Stimulated activated CD8-positive, alpha-beta memory T cell treated with anti-CD3 and anti-CD28 coated beads, Interleukin-4, amount 100 ng/mL, for 4 hours (primary cell): ENCODE measurements around the gene ISL2.

Experiments
- DNase-seq, 2 donors: peaks; one replicate each; pipeline ENCODE4 v3.0.0-alpha.2; 2020; ENCODE audit warnings: low read depth in 2 of 2, low spot score in 1 of 2

Gene ISL2

DNA sequence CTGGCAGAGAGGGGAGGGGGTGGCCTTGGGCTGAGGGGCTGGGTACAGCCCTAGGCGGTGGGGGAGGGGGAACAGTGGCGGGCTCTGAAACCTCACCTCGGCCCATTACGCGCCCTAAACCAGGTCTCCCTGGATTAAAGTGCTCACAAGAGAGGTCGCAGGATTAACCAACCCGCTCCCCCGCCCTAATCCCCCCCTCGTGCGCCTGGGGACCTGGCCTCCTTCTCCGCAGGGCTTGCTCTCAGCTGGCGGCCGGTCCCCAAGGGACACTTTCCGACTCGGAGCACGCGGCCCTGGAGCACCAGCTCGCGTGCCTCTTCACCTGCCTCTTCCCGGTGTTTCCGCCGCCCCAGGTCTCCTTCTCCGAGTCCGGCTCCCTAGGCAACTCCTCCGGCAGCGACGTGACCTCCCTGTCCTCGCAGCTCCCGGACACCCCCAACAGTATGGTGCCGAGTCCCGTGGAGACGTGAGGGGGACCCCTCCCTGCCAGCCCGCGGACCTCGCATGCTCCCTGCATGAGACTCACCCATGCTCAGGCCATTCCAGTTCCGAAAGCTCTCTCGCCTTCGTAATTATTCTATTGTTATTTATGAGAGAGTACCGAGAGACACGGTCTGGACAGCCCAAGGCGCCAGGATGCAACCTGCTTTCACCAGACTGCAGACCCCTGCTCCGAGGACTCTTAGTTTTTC, 4.9 kb downstream of the ISL2 start:
- DNase-seq = no peak

DNA sequence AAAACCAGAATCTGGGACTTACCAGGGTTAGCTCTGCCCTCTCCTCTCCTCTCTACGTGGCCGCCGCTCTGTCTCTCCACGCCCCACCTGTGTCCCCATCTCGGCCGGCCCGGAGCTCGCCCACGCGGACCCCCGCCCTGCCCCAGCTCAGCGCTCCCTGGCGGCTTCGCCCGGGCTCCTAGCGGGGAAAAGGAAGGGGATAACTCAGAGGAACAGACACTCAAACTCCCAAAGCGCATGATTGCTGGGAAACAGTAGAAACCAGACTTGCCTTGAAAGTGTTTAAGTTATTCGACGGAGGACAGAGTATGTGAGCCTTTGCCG, 5.4 kb downstream of the ISL2 start:
- no peak for DNase-seq

DNA sequence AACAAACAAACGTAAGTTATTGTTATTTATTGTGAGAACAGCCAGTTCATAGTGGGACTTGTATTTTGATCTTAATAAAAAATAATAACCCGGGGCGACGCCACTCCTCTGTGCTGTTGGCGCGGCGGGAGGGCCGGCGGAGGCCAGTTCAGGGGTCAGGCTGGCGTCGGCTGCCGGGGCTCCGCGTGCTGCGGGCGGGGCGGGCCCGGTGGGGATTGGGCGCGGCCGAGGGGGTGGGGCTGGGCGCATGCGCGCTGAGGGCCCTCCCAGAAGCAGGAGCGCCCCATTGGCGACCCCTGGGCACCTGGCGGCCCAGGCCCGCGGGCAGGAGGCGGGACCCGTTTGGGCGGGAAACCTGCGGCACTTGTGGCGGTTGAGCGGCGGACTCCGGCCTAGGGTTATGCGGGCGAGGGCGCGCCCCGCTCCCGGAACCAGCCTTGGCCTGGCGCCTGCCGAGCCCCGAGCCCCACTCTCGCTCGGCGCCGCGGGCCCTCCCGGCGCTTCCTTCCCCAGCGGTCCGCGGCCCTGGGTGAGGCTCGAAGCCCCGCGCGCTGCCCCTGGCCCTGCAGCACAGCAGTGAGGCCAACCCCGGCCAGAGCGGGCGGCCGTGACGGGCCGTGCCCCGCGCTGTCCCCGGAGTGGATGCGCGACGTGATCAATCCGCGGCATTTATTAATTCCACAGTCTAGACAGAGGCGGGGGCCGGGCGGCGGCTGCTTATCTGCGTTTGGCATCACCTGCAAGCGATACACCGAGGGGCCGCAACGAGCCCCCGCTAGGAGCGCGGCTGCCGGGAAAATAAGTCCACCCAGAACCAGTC, 6.0 kb downstream of the ISL2 start:
- DNase-seq = no peak

DNA sequence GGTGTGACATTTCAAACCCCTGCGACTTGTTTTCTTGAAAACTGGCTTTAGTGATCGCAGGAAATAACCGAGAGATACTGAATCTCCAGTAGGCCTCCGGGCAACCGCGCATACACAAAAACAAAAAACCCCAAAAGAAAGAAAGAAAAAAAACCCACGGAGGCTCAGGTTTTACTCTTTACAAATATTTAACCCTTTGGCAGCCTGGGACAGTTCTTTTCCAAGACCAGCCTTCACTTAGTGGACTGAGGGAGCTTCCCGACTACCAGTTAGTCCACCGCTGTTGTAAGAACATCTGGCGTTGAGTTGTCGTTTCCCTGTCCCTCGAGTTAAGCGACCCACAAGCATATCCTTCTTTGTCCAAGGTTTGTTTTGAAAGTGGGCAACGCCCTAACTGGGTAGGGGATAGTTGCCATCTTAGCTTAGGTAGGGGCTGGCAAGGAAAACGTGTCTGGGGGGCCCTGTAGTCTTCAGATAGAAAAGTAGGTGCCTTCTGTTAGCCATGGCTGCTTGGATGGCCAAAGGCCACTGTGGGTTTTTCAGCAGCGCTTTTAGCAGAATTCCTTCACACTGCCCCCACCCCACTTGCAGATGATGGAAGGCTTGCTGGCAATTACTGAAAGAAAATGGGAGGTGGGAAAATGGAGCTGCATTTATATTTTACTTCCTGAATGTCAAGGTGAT, 6.9 kb downstream of the ISL2 start:
- no peak for DNase-seq

DNA sequence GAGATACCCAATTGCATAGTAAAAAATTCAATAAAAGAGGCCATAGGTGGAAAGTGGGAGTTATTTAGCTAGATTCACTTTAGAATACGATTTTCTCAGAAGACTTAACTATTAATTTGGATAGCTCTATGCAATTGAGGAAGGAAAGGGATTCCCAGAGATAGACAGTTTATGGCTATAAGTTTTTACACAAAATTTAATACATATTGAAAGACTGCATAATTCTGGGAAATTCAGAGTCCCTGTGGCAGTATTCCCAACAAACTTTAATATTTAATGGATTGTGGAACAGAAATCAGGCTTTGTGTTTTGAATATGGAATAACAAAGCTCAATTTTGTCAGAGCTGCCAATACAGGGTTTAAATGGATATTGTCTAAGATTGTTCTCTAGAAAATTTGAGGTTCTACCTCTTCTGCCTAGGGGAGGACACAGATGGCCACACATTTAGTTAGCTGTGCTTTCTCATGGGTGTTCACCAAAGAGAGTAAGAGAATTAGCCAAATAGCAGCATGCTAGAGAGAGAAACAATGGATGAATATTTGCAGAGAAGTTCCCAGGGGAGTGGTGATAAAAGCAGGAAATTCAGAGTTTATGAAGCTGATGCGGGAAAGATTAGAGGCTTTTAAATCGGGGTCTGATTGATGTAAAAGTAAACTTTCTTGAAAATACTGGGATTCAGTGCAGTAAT, 8.5 kb downstream of the ISL2 start:
- no peak for DNase-seq

DNA sequence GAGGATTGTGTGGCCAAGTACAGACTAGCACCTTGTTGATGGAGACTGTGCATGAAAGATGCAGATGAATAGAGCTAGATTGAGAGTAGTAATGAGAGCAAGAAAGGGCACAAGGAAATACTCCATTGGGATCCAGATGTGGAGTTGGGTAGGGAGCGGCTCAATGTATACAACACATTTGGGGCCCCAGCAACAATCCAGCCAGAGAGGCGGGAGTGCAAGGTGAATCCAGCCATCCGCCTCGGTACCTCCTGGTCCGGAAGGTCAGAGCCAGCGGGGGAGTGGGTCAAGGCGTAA, 9.0 kb downstream of the ISL2 start:
- no peak for DNase-seq

DNA sequence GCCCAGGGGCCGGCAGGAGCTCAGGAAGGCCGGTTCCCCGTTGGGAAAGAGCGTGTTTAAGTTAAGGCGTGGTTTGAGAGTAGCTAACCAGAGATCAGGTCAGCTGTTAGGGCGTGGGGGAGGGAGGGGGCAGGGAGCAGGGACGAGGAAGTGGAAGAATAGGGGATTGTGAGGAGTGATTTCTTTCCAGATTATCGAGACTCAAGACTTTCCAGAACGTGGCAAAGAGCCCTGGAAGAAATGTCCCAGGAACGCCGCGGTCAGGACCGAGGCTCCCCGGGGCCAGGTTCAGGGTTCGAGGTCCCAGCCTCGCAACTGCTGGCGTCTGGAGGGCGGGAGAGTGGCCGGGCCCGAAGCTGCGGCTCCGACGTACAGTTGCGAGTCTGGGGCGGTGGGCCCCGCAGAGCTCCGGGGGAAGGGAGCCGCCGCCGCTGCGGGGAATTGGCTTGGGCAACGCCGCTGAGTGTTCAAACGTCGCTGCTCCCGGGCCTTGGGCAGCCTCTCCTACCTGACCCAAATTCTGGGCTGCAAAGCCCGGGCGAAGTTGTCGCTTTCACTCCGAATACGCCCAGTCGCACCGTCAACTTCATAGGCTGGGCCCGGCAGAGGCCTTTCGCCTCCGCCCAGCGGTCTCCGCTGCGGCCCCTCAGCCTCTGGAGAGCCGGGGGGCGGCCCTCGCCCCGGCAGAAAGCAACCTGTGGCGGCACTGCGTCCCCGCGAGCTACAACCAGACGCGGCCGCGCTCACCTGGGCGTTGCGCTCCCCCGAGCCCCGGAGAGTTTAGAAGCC, 9.5 kb downstream of the ISL2 start:
- no peak for DNase-seq

DNA sequence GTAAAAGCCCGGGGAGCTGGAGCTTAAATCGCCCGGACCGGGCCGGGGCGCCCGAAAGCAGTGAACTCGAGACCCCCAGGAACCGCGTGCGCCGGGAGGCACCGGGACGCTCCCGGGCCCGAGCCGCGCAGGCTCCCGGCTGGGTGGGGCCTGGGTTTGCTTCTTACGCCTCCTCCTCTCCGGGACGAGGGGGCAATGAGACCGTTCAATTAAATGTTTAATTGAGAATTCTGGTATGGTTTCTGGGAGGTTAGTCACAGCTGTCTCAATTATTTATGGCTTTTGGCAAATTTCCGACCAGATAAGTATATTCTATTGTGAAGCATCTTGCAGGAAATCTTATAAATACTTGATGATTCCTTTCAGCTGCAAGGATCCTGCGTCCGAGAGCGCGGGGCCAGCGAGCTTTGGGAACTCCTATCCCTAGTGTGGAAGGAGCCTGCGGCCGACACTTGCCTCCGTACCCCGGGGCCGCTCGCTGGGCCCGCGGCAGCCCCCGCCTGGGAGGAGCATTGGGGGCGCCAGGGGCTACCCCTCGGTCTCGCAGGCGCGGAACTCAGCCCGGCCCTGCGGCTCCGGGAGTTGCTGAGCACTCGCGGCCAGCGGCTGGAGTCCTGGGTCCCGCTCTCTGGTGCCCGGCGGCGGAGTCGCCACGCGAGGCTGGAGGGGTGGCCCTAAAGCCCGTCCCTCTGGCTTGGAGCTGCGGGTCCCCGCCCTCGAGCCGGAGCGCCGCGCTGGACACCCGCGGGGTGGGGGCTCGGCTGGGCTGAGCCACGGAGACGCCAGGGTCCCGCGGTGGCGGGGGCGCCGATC, 10.3 kb downstream of the ISL2 start:
- no peak for DNase-seq

DNA sequence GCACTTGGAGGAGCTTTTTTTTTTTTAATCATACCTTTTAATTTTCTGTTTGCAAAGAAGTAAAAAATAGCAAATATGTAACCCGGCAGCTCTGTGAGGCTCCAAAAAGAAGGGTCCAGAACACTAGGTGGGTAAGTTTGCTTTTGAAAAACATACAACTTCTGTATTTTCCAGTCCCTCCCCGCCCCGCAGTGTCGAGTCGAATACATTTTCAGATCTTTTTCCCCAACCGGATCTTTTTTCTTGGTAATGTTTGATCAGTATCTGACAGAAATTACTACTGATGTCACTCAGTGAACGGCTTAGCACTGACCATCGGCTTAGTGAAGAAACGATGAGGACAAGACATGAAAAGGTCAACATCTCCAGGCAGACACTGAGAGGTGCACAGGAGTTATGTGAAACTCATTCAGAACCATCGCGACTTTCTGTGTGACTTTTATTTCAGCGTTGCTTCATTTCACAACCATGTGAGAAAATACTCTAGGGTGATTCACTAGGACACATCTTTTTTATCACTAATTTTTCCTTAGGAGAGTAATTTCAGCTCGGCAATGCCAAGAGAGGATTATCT, 11.0 kb downstream of the ISL2 start:
- no peak for DNase-seq

DNA sequence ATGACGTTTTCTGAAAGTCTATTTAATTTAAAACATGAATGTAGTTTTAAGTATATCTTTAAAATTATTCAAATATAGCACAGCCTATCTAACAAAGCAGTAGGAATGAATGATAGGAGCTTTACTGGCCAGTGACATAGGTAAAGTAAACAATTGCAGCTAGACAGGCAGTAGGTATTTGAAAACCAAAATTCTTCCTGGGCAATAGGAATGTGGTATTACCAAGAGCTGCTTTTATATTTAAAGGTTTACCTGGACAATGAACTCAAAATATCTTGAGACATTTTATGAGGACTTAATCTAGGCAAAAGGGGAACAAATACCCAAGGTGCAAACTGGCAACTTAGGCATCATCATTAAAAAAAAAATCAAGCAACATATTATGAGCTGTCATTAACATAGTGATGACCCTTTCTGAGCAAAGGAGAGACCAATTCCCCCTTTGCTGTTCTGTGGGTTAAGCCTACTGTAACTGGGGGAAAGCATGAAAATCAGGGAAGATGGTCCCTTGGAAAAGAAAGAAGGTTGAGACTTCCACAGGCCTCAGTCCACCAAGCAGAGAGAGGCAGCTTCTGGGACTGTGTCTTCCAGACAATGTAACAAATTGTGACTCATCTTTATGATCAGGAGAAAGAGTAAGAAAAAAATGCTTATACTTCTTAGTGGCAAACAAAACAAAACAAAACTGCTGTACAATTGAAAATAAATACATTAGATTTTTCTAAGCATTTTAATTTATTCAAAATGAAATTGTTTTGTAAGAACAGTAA, 12.9 kb downstream of the ISL2 start:
- DNase-seq = no peak

DNA sequence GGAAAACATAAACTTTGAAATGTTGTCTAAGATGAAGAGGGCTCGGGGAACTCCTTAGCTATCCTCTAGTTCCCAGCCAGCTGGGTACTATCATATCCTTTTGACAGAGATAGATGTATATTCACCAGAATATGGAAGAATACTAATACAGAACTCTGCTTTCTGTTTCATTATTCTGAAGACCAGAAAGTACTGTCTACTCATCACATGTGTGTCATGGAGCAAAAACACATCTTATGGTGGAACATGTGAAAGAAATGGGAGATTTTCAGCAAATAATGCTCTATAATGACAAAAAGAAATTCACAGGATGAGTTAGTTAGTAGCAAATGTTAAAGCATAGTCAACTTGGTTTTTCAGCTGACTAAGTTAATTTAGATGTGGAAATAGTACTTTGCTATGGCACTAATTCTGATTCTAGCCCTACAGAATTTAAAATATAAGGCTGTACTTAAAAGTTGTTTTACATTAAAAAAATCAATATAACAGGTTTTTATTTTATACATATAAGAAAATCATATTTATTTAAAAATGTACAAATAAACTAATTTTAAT, 16.5 kb downstream of the ISL2 start:
- DNase-seq = no peak

DNA sequence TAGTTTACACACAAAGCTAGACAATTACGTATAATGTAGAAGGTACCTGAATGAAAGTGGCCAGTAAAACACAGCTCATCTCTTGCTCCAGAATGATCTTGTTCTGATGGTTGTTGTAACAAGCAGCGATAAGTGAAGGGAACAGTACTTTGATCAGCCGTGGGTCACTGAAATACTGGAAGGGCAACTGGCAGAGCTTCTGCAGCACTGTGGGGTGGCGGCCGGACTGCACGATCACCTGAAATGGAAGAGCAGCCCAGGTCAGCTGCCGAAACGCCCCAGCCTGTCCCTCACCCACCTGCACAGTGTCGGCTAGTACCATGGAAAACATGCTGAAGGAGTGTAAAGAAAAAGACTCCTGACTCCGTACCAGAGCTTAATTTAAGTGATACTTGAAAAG, 17.3 kb downstream of the ISL2 start:
- DNase-seq = no peak

DNA sequence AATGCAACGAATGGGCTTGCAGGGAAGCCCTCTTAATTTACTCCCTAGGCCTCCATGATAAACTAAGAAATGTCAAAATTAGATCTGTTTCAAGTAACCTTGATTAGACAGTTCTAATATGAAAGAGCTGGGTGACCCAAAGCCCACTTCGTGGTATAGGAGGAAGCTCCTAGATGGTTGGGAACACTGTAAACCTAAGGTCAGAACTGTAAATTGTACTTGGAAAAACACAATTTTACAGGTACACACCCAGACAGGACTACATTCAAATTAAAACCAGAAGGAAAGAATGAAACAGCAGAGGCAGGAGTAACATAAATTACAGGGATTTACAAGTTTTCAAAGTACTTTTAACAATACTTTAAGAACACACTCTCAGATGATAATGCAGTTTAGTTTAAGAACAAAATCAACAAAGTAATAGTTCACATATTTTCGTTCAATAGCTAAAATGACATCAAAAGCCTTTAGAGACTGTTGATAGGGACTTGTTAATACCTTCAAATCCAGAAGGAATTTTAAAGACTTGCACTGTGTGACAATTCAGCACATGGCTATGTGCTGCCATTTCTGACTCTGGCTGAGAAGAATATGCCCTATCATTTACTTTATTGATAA, 18.4 kb downstream of the ISL2 start:
- DNase-seq = no peak

DNA sequence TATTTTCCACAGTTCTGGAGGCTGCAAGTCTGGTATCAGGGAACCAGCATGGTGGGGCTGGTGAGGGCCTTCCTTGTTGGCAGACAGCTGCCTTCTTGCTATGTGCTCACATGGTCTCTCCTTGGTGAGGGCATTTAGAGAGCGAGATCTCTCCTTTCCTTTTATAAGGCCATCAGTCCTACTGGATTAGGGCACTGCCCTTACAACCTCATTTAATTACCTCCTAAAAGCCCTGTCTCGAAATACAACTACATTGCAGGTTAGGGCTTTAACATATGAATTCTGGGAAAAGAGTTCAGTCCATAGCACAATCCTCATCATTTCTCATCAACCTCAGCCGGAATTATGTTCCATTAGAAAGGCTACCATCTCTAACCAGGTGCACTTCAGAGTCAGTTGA, 21.9 kb downstream of the ISL2 start:
- DNase-seq = no peak

DNA sequence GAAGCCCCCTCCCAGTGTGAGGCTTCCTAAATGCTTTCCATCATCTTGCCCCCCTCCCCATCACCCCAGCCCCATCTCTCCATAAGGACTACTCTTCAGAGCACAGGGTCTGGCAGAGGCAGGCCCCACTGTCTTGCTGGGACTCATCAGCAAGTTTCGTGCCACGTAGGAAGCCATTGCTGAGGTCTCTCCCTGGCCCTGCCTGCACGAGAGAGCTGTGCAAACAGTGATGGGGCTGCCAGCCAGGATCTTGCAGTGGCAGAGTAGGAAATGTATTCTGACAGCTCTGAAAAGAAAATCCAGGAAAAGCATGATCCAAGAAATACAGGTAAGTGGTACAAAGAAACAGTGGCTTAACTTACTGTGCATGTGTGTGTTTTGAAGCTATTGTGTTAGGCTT, 22.6 kb downstream of the ISL2 start:
- DNase-seq = no peak

DNA sequence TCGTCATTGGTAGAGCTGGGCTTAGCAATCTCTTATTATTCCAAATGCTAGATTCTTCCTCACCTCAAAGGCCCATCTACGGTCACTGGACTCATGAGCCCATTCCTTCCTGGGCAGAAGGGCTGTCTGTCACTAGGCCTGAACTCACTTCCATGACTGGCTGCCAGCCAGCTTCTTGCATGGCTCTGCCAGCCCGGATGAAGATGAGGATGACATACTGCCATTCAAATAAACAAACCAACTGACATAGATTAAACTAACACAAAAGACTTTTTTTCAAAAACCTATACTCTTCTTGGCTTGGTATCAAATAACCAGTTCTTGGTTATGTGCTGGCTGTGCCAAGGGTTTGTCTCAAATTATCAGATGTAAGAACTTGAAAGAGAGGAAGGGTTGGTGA, 23.8 kb downstream of the ISL2 start:
- no peak for DNase-seq

DNA sequence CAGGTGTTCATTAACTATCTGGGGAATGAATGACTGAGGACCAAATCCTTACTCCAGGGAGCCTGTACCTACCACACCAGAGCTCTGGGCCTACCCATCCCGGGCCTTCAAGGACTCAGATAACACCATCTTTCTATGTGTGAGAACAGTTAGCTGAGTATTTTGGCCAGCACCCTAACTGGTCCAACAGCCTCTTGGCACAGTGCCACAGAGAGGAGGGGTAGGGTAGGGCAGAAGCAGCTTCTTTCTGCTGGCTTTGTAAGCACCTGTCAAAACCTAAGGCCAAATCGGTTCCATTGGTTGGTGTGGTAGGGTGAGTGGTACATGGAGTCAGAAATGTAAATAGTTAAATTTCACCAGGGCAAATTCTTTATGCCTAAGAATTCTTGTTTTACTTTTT, 26.7 kb downstream of the ISL2 start:
- DNase-seq = no peak

DNA sequence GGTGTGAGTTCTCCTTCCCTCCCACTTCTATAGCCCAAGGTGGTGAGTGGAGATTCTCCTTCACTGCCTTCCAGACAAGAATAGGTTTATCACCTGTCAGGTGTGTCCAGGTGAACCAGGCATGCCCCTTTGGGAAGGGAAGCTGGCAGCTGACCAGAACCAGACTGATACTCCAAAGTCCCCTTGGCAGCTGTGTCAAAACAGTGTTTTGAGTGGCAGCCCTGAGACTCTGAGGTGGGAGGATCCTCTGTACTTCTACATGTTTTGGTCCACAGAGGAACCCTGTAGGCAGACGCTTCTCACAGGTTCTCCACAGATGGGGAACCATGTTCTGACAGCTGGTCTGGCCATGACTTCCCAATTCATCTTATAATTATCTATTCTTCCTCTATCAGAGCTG, 30.1 kb downstream of the ISL2 start:
- no peak for DNase-seq
